Mononuclear cell (primary cell): ENCODE results near the gene MEX3A. TPM values are rescaled to one million over a fixed set of nuclear protein-coding genes. Genes with fewer than 3 reads are reported as not detected.
"Not testable (repeated sequence)": the region's sequence is repeated elsewhere in the genome, so short reads cannot be mapped to it uniquely, and the experiment has no call there.

Source experiments
- H3K27me3 ChIP-seq: 2 replicates; pipeline ENCODE4 v1.6.0; 2011; ENCODE audit warnings: low read length, control low read depth; ENCODE audit not compliant: insufficient read depth
- H3K4me1 ChIP-seq: 2 replicates; pipeline ENCODE4 v1.5.1; 2011; ENCODE audit warnings: mild to moderate bottlenecking, low read length, control low read depth; ENCODE audit not compliant: insufficient read depth
- H3K4me3 ChIP-seq: 2 replicates; pipeline ENCODE4 v1.5.1; 2011; ENCODE audit warnings: mild to moderate bottlenecking, low read length, moderate library complexity
- H3K9me3 ChIP-seq: 2 replicates; pipeline ENCODE4 v1.5.1; 2011; ENCODE audit warnings: low read depth, mild to moderate bottlenecking, control low read depth, low read length
- total RNA-seq: library from RNA; depleted of rRNA; stranded (reverse); fragments of >200 nt; gene quantifications from one replicate; pipeline ENCODE4 v1.2.3, GENCODE V29; 2012

MEX3A gene
- total RNA-seq, 1 donor = not detected

GRCh38 chr1:156050376-156050775, 31.9 kb downstream of the MEX3A start:
- no peaks in the 10 kb centered on the region for H3K9me3 ChIP-seq
- H3K4me1 ChIP-seq = peaks cover 12% of the 10 kb centered on the region

GRCh38 chr1:156048663-156049258, 33.5 kb downstream of the MEX3A start:
- H3K4me3 ChIP-seq = no peak overlapping the region
- no peaks in the 10 kb centered on the region for H3K27me3 ChIP-seq
- peaks cover 9% of the 10 kb centered on the region for H3K4me1 ChIP-seq
- H3K9me3 ChIP-seq = no peaks in the 10 kb centered on the region

More at GRCh38 chr1:156050376-156050775, 31.9 kb downstream of the MEX3A start:
- Histone ChIP-seq H3K27me3 (no peaks in the 10 kb centered on the region), H3K4me3 (no peak overlapping the region)

GRCh38 chr1:156045076-156045475, 37.2 kb downstream of the MEX3A start:
- Histone ChIP-seq H3K4me3 (no peak overlapping the region), H3K4me1 (no peaks in the 10 kb centered on the region), H3K9me3 (no peaks in the 10 kb centered on the region), H3K27me3 (no peaks in the 10 kb centered on the region)

DNA sequence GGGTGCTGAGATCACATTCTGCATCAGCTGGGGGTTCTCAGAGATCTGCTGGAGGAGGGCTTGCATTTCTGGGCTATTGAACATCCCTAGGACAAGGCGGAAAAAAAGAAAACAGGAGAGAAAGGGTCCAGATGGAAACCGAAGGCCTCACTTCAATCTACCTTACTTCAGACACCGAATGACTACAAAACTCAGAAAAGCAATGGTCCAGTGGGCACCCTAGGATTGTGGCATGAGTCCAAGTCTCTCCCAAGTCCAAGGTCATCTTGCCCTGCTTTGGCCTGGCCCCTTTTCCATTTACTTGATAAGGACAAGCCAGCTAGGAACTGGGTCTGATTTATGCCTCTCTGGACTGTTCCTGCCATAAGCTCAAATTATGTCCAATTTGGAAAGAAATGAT, 39.4 kb downstream of the MEX3A start:
- no peaks in the 10 kb centered on the region for H3K4me1 ChIP-seq
- no peak overlapping the region for H3K4me3 ChIP-seq
- H3K9me3 ChIP-seq = no peaks in the 10 kb centered on the region
- H3K27me3 ChIP-seq = no peaks in the 10 kb centered on the region

GRCh38 chr1:156034991-156035390, 47.3 kb downstream of the MEX3A start:
- not testable (repeated sequence) for H3K4me1 ChIP-seq, H3K9me3 ChIP-seq, H3K4me3 ChIP-seq, H3K27me3 ChIP-seq

- Histone ChIP-seq H3K27me3 (no peaks in the 10 kb centered on the region), H3K4me1 (no peaks in the 10 kb centered on the region)
These were observed 49.3 kb downstream of the MEX3A start for GRCh38 chr1:156033011-156033410.

GRCh38 chr1:156026588-156026987, 55.7 kb downstream of the MEX3A start:
- no peaks in the 10 kb centered on the region for H3K4me1 ChIP-seq
- no peaks in the 10 kb centered on the region for H3K9me3 ChIP-seq
- H3K4me3 ChIP-seq = no peak overlapping the region
- H3K27me3 ChIP-seq = no peaks in the 10 kb centered on the region

More at GRCh38 chr1:156033011-156033410, 49.3 kb downstream of the MEX3A start:
- Histone ChIP-seq H3K4me3 (no peak overlapping the region), H3K9me3 (no peaks in the 10 kb centered on the region)

GRCh38 chr1:156025876-156026275, 56.4 kb downstream of the MEX3A start:
- peaks cover 4% of the 10 kb centered on the region for H3K4me1 ChIP-seq
- H3K27me3 ChIP-seq = no peaks in the 10 kb centered on the region
- H3K4me3 ChIP-seq = no peak overlapping the region
- H3K9me3 ChIP-seq = no peaks in the 10 kb centered on the region

GRCh38 chr1:156024801-156025200, 57.5 kb downstream of the MEX3A start:
- Histone ChIP-seq H3K9me3 (no peaks in the 10 kb centered on the region), H3K4me1 (peaks cover 10% of the 10 kb centered on the region), H3K4me3 (no peak overlapping the region), H3K27me3 (no peaks in the 10 kb centered on the region)

Other genes with a start within 250 kb of the MEX3A start
- 54.9 TPM for gene GON4L, start 225.3 kb downstream of the MEX3A start, total RNA-seq
- 12.0 TPM for gene SYT11, start 222.9 kb downstream of the MEX3A start, total RNA-seq
- 128 TPM for gene RIT1, start 171.1 kb downstream of the MEX3A start, total RNA-seq
- 38.1 TPM for gene KHDC4, start 148.1 kb downstream of the MEX3A start, total RNA-seq
- gene RXFP4, start 140.8 kb downstream of the MEX3A start, total RNA-seq = not detected
- 149 TPM for gene ARHGEF2, start 103.9 kb downstream of the MEX3A start, total RNA-seq
- 403 TPM for gene SSR2, start 61.5 kb downstream of the MEX3A start, total RNA-seq
- gene UBQLN4, start 28.7 kb downstream of the MEX3A start, total RNA-seq = 7.1 TPM
- gene LAMTOR2, start 27.7 kb downstream of the MEX3A start, total RNA-seq = 16.6 TPM
- 0.21 TPM for gene RAB25, start 21.3 kb downstream of the MEX3A start, total RNA-seq
- 110 TPM for gene LMNA, start 32.2 kb upstream of the MEX3A start, total RNA-seq
- gene SEMA4A, start 71.1 kb upstream of the MEX3A start, total RNA-seq = 30.4 TPM
- gene SLC25A44, start 111.6 kb upstream of the MEX3A start, total RNA-seq = 12.7 TPM
- gene PMF1, start 130.5 kb upstream of the MEX3A start, total RNA-seq = 59.0 TPM
- 0.31 TPM for gene BGLAP, start 159.7 kb upstream of the MEX3A start, total RNA-seq
- 0.94 TPM for gene PAQR6, start 165.6 kb upstream of the MEX3A start, total RNA-seq
- 38.8 TPM for gene SMG5, start 200.4 kb upstream of the MEX3A start, total RNA-seq
- gene TMEM79, start 201.9 kb upstream of the MEX3A start, total RNA-seq = 0.42 TPM
- gene GLMP, start 213.2 kb upstream of the MEX3A start, total RNA-seq = 16.5 TPM
- gene VHLL, start 216.8 kb upstream of the MEX3A start, total RNA-seq = not detected